HUES6 (cell line): ENCODE measurements around the gene ZFP30.
"Not testable (repeated sequence)": the region's sequence is repeated elsewhere in the genome, so short reads cannot be mapped to it uniquely, and the experiment has no call there.

ENCODE experiments used
- H3K27ac ChIP-seq: 2 replicates; pipeline ENCODE4 v1.7.0; 2013; ENCODE audit warnings: low read depth, mild to moderate bottlenecking, low read length, inconsistent platforms
- H3K27me3 ChIP-seq: 2 replicates; pipeline ENCODE4 v1.6.1; 2013; ENCODE audit warnings: low read length; ENCODE audit not compliant: control insufficient read depth, insufficient read depth
- H3K36me3 ChIP-seq: 2 replicates; pipeline ENCODE4 v1.6.1; 2013; ENCODE audit warnings: low read length; ENCODE audit not compliant: control insufficient read depth, insufficient read depth
- H3K4me1 ChIP-seq: 2 replicates; pipeline ENCODE4 v1.6.1; 2013; ENCODE audit warnings: low read length; ENCODE audit not compliant: control insufficient read depth, insufficient read depth
- H3K4me3 ChIP-seq: 2 replicates; pipeline ENCODE4 v1.5.1; 2013; ENCODE audit warnings: low read depth, low read length
- H3K9ac ChIP-seq: one replicate; pipeline ENCODE4 v1.6.1; 2013; ENCODE audit warnings: mild to moderate bottlenecking, low read length
- H3K9me3 ChIP-seq: 2 replicates; pipeline ENCODE4 v1.6.1; 2013; ENCODE audit warnings: low read depth, low read length; ENCODE audit not compliant: control insufficient read depth, insufficient read depth

Gene ZFP30

GRCh38 chr19:37655301-37655688 lies at the start of gene ZFP30:
TSS of gene ZFP30 (minus strand) at chr19:37655465. CDS start at chr19:37647822, 7,643 bp downstream.
- Histone ChIP-seq H3K27ac (peak within 1 kb of the TSS; percentile 5; the same call in 1 of the 2 replicates), H3K27me3 (no peaks in the 10 kb centered on the region), H3K36me3 (no peaks in the 10 kb centered on the region), H3K9ac (peak within 1 kb of the TSS; percentile 64), H3K9me3 (no peaks in the 10 kb centered on the region), H3K4me3 (peak within 1 kb of the TSS; percentile 94), H3K4me1 (0 out of 2 replicates have a peak, but pooled peaks cover 4% of the 10 kb centered on the region)

GRCh38 chr19:37699057-37699456 lies 43.8 kb upstream of the ZFP30 start:
- Histone ChIP-seq H3K36me3 (peaks cover 59% of the 10 kb centered on the region), H3K9ac (no peak overlapping the region), H3K4me3 (no peak overlapping the region), H3K4me1 (peaks cover 8% of the 10 kb centered on the region), H3K27ac (no peak overlapping the region), H3K9me3 (peaks cover 37% of the 10 kb centered on the region), H3K27me3 (peaks cover 5% of the 10 kb centered on the region; the same call in 1 of the 2 replicates)

- Histone ChIP-seq H3K4me1 (peaks cover 8% of the 10 kb centered on the region), H3K27me3 (peaks cover 11% of the 10 kb centered on the region; the same call in 1 of the 2 replicates), H3K9ac (no peak overlapping the region), H3K36me3 (peaks cover 53% of the 10 kb centered on the region), H3K4me3 (no peak overlapping the region), H3K9me3 (peaks cover 36% of the 10 kb centered on the region), H3K27ac (no peak overlapping the region)
Observed at GRCh38 chr19:37698216-37698615, 43.0 kb upstream of the ZFP30 start.

- peaks cover 8% of the 10 kb centered on the region for H3K4me1 ChIP-seq
- peaks cover 40% of the 10 kb centered on the region for H3K36me3 ChIP-seq
- H3K9me3 ChIP-seq, result peaks cover 34% of the 10 kb centered on the region
- H3K4me3 ChIP-seq, result no peak overlapping the region
- no peak overlapping the region for H3K27ac ChIP-seq
- H3K9ac ChIP-seq, result no peak overlapping the region
- H3K27me3 ChIP-seq, result peaks cover 25% of the 10 kb centered on the region; the same call in 1 of the 2 replicates
Observed at GRCh38 chr19:37695144-37695899, 40.1 kb upstream of the ZFP30 start.

- H3K9ac ChIP-seq, result no peak overlapping the region
- no peak overlapping the region for H3K27ac ChIP-seq
- H3K27me3 ChIP-seq, result peaks cover 25% of the 10 kb centered on the region; the same call in 1 of the 2 replicates
- peaks cover 15% of the 10 kb centered on the region for H3K9me3 ChIP-seq
- H3K4me3 ChIP-seq, result no peak overlapping the region
- H3K4me1 ChIP-seq, result peaks cover 8% of the 10 kb centered on the region
- H3K36me3 ChIP-seq, result peaks cover 18% of the 10 kb centered on the region
Observed at GRCh38 chr19:37692956-37693620, 37.8 kb upstream of the ZFP30 start.

- H3K4me3 ChIP-seq, result peak overlapping the region; percentile 75
- peak overlapping the region; percentile 59 for H3K9ac ChIP-seq
- H3K4me1 ChIP-seq, result peaks cover 8% of the 10 kb centered on the region
- peaks cover 8% of the 10 kb centered on the region for H3K36me3 ChIP-seq
- H3K27me3 ChIP-seq, result peaks cover 25% of the 10 kb centered on the region; the same call in 1 of the 2 replicates
- H3K27ac ChIP-seq, result no peak overlapping the region
- peaks cover 9% of the 10 kb centered on the region for H3K9me3 ChIP-seq
Observed at GRCh38 chr19:37691881-37692504, 36.7 kb upstream of the ZFP30 start.

- Histone ChIP-seq H3K27me3 (no peaks in the 10 kb centered on the region), H3K27ac (no peak overlapping the region), H3K4me1 (no peaks in the 10 kb centered on the region), H3K4me3 (no peak overlapping the region), H3K9me3 (peaks cover 25% of the 10 kb centered on the region), H3K9ac (no peak overlapping the region), H3K36me3 (no peaks in the 10 kb centered on the region)
Observed at GRCh38 chr19:37683520-37683919, 28.3 kb upstream of the ZFP30 start.

GRCh38 chr19:37669450-37669914 lies 14.2 kb upstream of the ZFP30 start:
- no peak overlapping the region for H3K9ac ChIP-seq
- H3K27me3 ChIP-seq, result no peaks in the 10 kb centered on the region
- H3K36me3 ChIP-seq, result no peaks in the 10 kb centered on the region
- H3K9me3 ChIP-seq, result peaks cover 78% of the 10 kb centered on the region
- no peak overlapping the region for H3K27ac ChIP-seq
- H3K4me1 ChIP-seq, result no peaks in the 10 kb centered on the region
- no peak overlapping the region for H3K4me3 ChIP-seq

GRCh38 chr19:37657157-37657556 lies 1.9 kb upstream of the ZFP30 start:
- H3K27ac ChIP-seq, H3K27me3 ChIP-seq, H3K4me1 ChIP-seq, H3K36me3 ChIP-seq, H3K4me3 ChIP-seq, H3K9ac ChIP-seq, H3K9me3 ChIP-seq: not testable (repeated sequence)

GRCh38 chr19:37655689-37656371 lies 565 bp upstream of the ZFP30 start:
- Histone ChIP-seq H3K36me3 (no peaks in the 10 kb centered on the region), H3K9me3 (no peaks in the 10 kb centered on the region), H3K27ac (no peak overlapping the region), H3K4me3 (peak overlapping the region; percentile 94), H3K4me1 (0 out of 2 replicates have a peak, but pooled peaks cover 4% of the 10 kb centered on the region), H3K9ac (peak overlapping the region; percentile 64), H3K27me3 (no peaks in the 10 kb centered on the region)
